Vagina (tissue), 2 donors: ENCODE results near the gene SLC49A3.

Experiments
- CTCF ChIP-seq, 3 experiments: fragments of 450-650 bp in 2 of 3; fragments of 200-600 bp in 1 of 3; sonication (generic) in 1 of 3; IDR thresholded peaks; one replicate each; pipeline ENCODE4 v1.5.1; 2017 to 2019; ENCODE audit warnings: antibody characterized with exemption in 3 of 3, mild to moderate bottlenecking in 2 of 3, moderate library complexity in 2 of 3
- POLR2A ChIP-seq, 2 donors: fragments of 450-650 bp; IDR thresholded peaks; one replicate each; pipeline ENCODE4 v1.6.1; 2017; ENCODE audit warnings: antibody characterized with exemption in 2 of 2, mild to moderate bottlenecking in 2 of 2, moderate library complexity in 2 of 2
- POLR2AphosphoS5 ChIP-seq, 2 donors: sonication (generic); formaldehyde crosslinking; IDR thresholded peaks; one replicate each; pipeline ENCODE4 v1.9.0; 2017; ENCODE audit warnings: antibody characterized with exemption in 2 of 2, mild to moderate bottlenecking in 2 of 2, low read depth in 1 of 2; ENCODE audit not compliant: insufficient read depth in 1 of 2

GRCh38 chr4:703336-704197, 14.6 kb upstream of the SLC49A3 start:
- TF ChIP-seq POLR2A (IDR thresholded peaks at IDR 0.05), result no peak
- TF ChIP-seq CTCF (IDR thresholded peaks at IDR 0.05), result no peak
- no peak for TF ChIP-seq POLR2AphosphoS5 (IDR thresholded peaks at IDR 0.05; ENCODE audit: insufficient read depth in 1 of 2, low read depth in 1 of 2)
